ENCODE data around the gene HIRA.

HIRA gene

GRCh38 chr22:19355413-19356157 is 75.9 kb downstream of the HIRA start:
- DNase-seq (ENCODE audit: low read depth) = no peak
- no peak overlapping the region for H3K4me3 ChIP-seq (ENCODE audit: low read length)
- TF ChIP-seq CTCF (conservative IDR thresholded peaks at IDR 0.05; ENCODE audit: low read depth, low read length) = no peak

GRCh38 chr22:19354201-19354600 is 77.3 kb downstream of the HIRA start:
- DNase-seq (ENCODE audit: low read depth) = no peak
- TF ChIP-seq CTCF (conservative IDR thresholded peaks at IDR 0.05; ENCODE audit: low read depth, low read length) = no peak
- H3K4me3 ChIP-seq (ENCODE audit: low read length) = no peak overlapping the region

- no peak for TF ChIP-seq CTCF (conservative IDR thresholded peaks at IDR 0.05; ENCODE audit: low read depth, low read length)
- no peak overlapping the region for H3K4me3 ChIP-seq (ENCODE audit: low read length)
- no peak for DNase-seq (ENCODE audit: low read depth)
Measured at GRCh38 chr22:19353363-19354131, 78.0 kb downstream of the HIRA start.

- H3K4me3 ChIP-seq (ENCODE audit: low read length) = no peak overlapping the region
- no peak for TF ChIP-seq CTCF (conservative IDR thresholded peaks at IDR 0.05; ENCODE audit: low read depth, low read length)
- DNase-seq (ENCODE audit: low read depth) = no peak
Measured at GRCh38 chr22:19352766-19353165, 78.8 kb downstream of the HIRA start.

GRCh38 chr22:19352217-19352616 is 79.3 kb downstream of the HIRA start:
- no peak for TF ChIP-seq CTCF (conservative IDR thresholded peaks at IDR 0.05; ENCODE audit: low read depth, low read length)
- no peak overlapping the region for H3K4me3 ChIP-seq (ENCODE audit: low read length)
- DNase-seq (ENCODE audit: low read depth) = no peak

- no peak for DNase-seq (ENCODE audit: low read depth)
- no peak overlapping the region for H3K4me3 ChIP-seq (ENCODE audit: low read length)
- TF ChIP-seq CTCF (conservative IDR thresholded peaks at IDR 0.05; ENCODE audit: low read depth, low read length) = no peak
Measured at GRCh38 chr22:19351604-19352003, 79.9 kb downstream of the HIRA start.

- DNase-seq (ENCODE audit: low read depth) = no peak
- no peak for TF ChIP-seq CTCF (conservative IDR thresholded peaks at IDR 0.05; ENCODE audit: low read depth, low read length)
- no peak overlapping the region for H3K4me3 ChIP-seq (ENCODE audit: low read length)
Measured at GRCh38 chr22:19350947-19351346, 80.6 kb downstream of the HIRA start.
